Ascending aorta (tissue), 2 donors: ENCODE measurements around the gene HDAC5. TPM values are rescaled to one million over a fixed set of nuclear protein-coding genes. Genes with fewer than 3 reads are reported as not detected.

Source experiments
- DNase-seq, 2 donors: peaks; one replicate each; pipeline ENCODE4 v3.0.0-alpha.2; 2019; ENCODE audit warnings: low spot score in 2 of 2
- H3K27ac ChIP-seq, 2 donors: fragments of 200-600 bp; sonication (generic); one replicate each; pipeline ENCODE4 v1.5.1; 2016 to 2017; ENCODE audit warnings: mild to moderate bottlenecking in 1 of 2
- H3K27me3 ChIP-seq: fragments of 200-600 bp; sonication (generic); one replicate; pipeline ENCODE4 v1.5.1; 2017
- H3K36me3 ChIP-seq, 2 donors: fragments of 200-600 bp; sonication (generic); one replicate each; pipeline ENCODE4 v1.5.1; 2016
- H3K4me1 ChIP-seq, 2 donors: fragments of 200-600 bp; sonication (generic); one replicate each; pipeline ENCODE4 v1.5.1; 2016 to 2017; ENCODE audit warnings: mild to moderate bottlenecking in 1 of 2
- H3K4me3 ChIP-seq, 2 donors: fragments of 200-600 bp; sonication (generic); one replicate each; pipeline ENCODE4 v1.5.1; 2016 to 2017; ENCODE audit warnings: mild to moderate bottlenecking in 1 of 2
- H3K9me3 ChIP-seq, 2 donors: fragments of 200-600 bp; sonication (generic); one replicate each; pipeline ENCODE4 v1.5.1; 2016
- CTCF ChIP-seq, 3 experiments: fragments of 200-600 bp in 2 of 3; fragments of 450-650 bp in 1 of 3; sonication (generic) in 2 of 3; IDR thresholded peaks; one replicate each; pipeline ENCODE4 v1.5.1; 2016 to 2019; ENCODE audit warnings: antibody characterized with exemption in 3 of 3, mild to moderate bottlenecking in 1 of 3, moderate library complexity in 1 of 3
- intact Hi-C: fragments of 100-400 bp; cut with DNase I; formaldehyde crosslinking; loops from one replicate; pipeline ENCODE4 v1.15.1; 2023
- total RNA-seq: library from RNA; depleted of rRNA; stranded (reverse); fragments of >200 nt; gene quantifications from one replicate; pipeline ENCODE4 v1.1.0, GENCODE V29; 2016

Gene HDAC5
- total RNA-seq, 1 donor from 2014 or later: 189 TPM

GRCh38 chr17:44110823-44111633, 12.4 kb downstream of the HDAC5 start:
- Histone ChIP-seq H3K36me3 (peaks cover 9 to 26% of the 10 kb centered on the region in 2 donors), H3K27ac (peak overlapping the region; percentile 81 to 95), H3K4me3 (peak overlapping the region; percentile 45 to 68), H3K4me1 (peaks cover 32 to 72% of the 10 kb centered on the region in 2 donors), H3K9me3 (no peaks in the 10 kb centered on the region), H3K27me3 (no peaks in the 10 kb centered on the region)
- DNase-seq: peak; percentile 92 to 99
- intact Hi-C loops: loop anchor here (1.0 to 2.0 kb wide), 2 partner anchors 28 to 41 kb away; partner anchors contain the start of gene G6PC3
- no peak for TF ChIP-seq CTCF (IDR thresholded peaks at IDR 0.05)

- TF ChIP-seq CTCF (IDR thresholded peaks at IDR 0.05): no peak
- H3K4me1 ChIP-seq: peaks cover 32 to 80% of the 10 kb centered on the region in 2 donors
- DNase-seq: no peak
- H3K36me3 ChIP-seq: peaks cover 8 to 17% of the 10 kb centered on the region in 2 donors
- no peaks in the 10 kb centered on the region for H3K27me3 ChIP-seq
- intact Hi-C loops: loop anchor here (2.0 kb wide), 1 partner anchor 29 kb away; no protein-coding TSS in a partner anchor
- peak overlapping the region; percentile 81 to 95 for H3K27ac ChIP-seq
- peak overlapping the region; percentile 45 to 68 for H3K4me3 ChIP-seq
- no peaks in the 10 kb centered on the region for H3K9me3 ChIP-seq
Measured at GRCh38 chr17:44110011-44110686, 13.3 kb downstream of the HDAC5 start.

GRCh38 chr17:44109312-44109630, 14.2 kb downstream of the HDAC5 start:
- Histone ChIP-seq H3K27ac (peak overlapping the region; percentile 81 to 95), H3K36me3 (peaks cover 12 to 16% of the 10 kb centered on the region in 2 donors), H3K4me1 (peaks cover 34 to 84% of the 10 kb centered on the region in 2 donors), H3K4me3 (peak overlapping the region; percentile 45 to 68), H3K27me3 (no peaks in the 10 kb centered on the region), H3K9me3 (no peaks in the 10 kb centered on the region)
- TF ChIP-seq CTCF (IDR thresholded peaks at IDR 0.05): no peak
- intact Hi-C loops: loop anchor here (2.0 kb wide), 1 partner anchor 78 kb away; the partner anchor contains the start of gene TMUB2
- DNase-seq: no peak

- Histone ChIP-seq H3K36me3 (peaks cover 11 to 12% of the 10 kb centered on the region in 2 donors), H3K9me3 (no peaks in the 10 kb centered on the region), H3K27ac (peak overlapping the region; percentile 86 to 95), H3K4me3 (peak overlapping the region; percentile 45 to 68), H3K4me1 (peaks cover 34 to 80% of the 10 kb centered on the region in 2 donors), H3K27me3 (no peaks in the 10 kb centered on the region)
- intact Hi-C loops: loop anchor here (1.0 to 2.0 kb wide), 2 partner anchors 15 to 78 kb away; partner anchors contain the start of genes HDAC5 and TMUB2
- TF ChIP-seq CTCF (IDR thresholded peaks at IDR 0.05): no peak
- peak; percentile 90 to 98 for DNase-seq
Measured at GRCh38 chr17:44108440-44109311, 14.8 kb downstream of the HDAC5 start.

GRCh38 chr17:44106801-44107200, 16.6 kb downstream of the HDAC5 start:
- no peak for DNase-seq
- intact Hi-C loops: no loop called here
- no peak for TF ChIP-seq CTCF (IDR thresholded peaks at IDR 0.05)

More at GRCh38 chr17:44106801-44107200, 16.6 kb downstream of the HDAC5 start:
- no peak overlapping the region for H3K4me3 ChIP-seq
- no peaks in the 10 kb centered on the region for H3K27me3 ChIP-seq
- peaks cover 30 to 67% of the 10 kb centered on the region in 2 donors for H3K4me1 ChIP-seq
- H3K36me3 ChIP-seq: peaks cover 9 to 17% of the 10 kb centered on the region in 2 donors
- H3K9me3 ChIP-seq: no peaks in the 10 kb centered on the region
- H3K27ac ChIP-seq: peak overlapping the region; percentile 86 to 95
